Measurements from ENCODE around the gene APLP1. TPM values are rescaled to one million over a fixed set of nuclear protein-coding genes. Genes with fewer than 3 reads are reported as not detected.
A peak's percentile ranks its signal among the peaks of the same experiment; 100 is the strongest.

APLP1 gene
- total RNA-seq, 6 experiments from 2014 or later: 24.3 to 39.7 (median 38.1) TPM

DNA sequence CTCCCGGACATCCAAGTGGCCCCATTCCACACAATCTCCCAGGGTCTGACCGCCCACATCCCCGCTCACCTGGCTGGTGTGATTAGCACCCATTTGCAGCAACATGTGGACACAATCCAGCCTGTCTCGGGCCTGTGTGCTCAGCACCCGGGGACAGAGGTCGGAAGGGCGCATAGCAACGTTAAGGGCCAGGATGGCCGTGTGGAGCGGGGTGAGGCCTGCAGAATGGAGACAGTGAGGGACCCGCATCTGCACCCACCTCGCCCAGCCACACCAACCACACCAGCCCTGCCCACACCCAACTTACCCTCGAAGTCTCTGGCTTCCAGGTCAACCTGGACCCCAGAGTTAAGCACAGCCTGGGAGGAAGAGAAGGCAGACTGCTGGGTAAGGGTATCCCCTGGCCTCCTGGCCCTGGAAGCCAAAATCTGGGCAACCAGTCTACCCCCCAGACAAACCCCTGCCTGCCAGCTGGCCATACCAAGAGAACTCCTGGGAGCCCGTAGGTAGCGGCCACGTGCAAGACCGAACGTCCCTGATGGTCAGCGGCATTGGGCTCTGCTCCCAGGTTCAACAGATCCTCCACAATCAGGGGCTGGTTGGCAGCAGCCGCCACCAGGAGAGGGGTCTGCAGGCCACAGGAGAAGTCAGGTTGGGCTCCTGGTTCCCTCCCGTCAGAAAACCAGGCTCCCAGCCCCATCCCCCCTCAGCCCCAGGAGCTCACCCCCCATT, 27.7 kb downstream of the APLP1 start:
- H3K4me1 Mint-ChIP-seq (ENCODE audit: low read depth): peaks cover 15% of the 10 kb centered on the region
- H3K36me3 Mint-ChIP-seq (ENCODE audit: low read depth): peaks cover 11% of the 10 kb centered on the region
- DNase-seq: no peak
- TF ChIP-seq, protein P1, sequence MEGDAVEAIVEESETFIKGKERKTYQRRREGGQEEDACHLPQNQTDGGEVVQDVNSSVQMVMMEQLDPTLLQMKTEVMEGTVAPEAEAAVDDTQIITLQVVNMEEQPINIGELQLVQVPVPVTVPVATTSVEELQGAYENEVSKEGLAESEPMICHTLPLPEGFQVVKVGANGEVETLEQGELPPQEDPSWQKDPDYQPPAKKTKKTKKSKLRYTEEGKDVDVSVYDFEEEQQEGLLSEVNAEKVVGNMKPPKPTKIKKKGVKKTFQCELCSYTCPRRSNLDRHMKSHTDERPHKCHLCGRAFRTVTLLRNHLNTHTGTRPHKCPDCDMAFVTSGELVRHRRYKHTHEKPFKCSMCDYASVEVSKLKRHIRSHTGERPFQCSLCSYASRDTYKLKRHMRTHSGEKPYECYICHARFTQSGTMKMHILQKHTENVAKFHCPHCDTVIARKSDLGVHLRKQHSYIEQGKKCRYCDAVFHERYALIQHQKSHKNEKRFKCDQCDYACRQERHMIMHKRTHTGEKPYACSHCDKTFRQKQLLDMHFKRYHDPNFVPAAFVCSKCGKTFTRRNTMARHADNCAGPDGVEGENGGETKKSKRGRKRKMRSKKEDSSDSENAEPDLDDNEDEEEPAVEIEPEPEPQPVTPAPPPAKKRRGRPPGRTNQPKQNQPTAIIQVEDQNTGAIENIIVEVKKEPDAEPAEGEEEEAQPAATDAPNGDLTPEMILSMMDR (IDR thresholded peaks at IDR 0.05): no peak
- H3K4me3 Mint-ChIP-seq: no peak overlapping the region
- no peaks in the 10 kb centered on the region; the same call in 1 of the 2 replicates for H3K27me3 Mint-ChIP-seq (ENCODE audit: insufficient read depth)
- no peak overlapping the region for H3K27ac Mint-ChIP-seq
- no peaks in the 10 kb centered on the region for H3K9me3 Mint-ChIP-seq

DNA sequence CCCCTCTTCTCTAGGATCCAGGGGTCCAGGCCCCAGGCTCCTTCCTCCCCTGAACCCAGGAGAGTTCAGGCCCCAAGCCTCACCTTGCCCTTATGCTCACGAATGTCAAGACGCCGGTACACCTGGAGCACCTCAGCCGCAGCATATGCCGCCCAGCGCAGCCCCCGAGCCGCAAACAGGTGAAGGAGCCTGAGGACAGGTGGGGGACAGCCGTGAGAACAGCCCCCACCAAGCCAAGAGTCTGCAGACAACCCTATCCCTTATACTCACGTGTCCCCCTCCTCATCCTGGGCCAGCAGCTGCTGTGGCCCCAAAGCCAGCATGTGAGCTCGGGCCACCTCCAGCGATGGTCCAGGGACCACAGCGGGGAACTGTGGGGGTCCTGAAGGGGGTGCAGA, 28.3 kb downstream of the APLP1 start:
- H3K27ac Mint-ChIP-seq: no peak overlapping the region
- H3K9me3 Mint-ChIP-seq: no peaks in the 10 kb centered on the region
- H3K27me3 Mint-ChIP-seq (ENCODE audit: insufficient read depth): no peaks in the 10 kb centered on the region; the same call in 1 of the 2 replicates
- peaks cover 21% of the 10 kb centered on the region for H3K4me1 Mint-ChIP-seq (ENCODE audit: low read depth)
- TF ChIP-seq, protein P1 (IDR thresholded peaks at IDR 0.05): no peak
- no peak for DNase-seq
- H3K36me3 Mint-ChIP-seq (ENCODE audit: low read depth): peaks cover 11% of the 10 kb centered on the region
- H3K4me3 Mint-ChIP-seq: no peak overlapping the region

DNA sequence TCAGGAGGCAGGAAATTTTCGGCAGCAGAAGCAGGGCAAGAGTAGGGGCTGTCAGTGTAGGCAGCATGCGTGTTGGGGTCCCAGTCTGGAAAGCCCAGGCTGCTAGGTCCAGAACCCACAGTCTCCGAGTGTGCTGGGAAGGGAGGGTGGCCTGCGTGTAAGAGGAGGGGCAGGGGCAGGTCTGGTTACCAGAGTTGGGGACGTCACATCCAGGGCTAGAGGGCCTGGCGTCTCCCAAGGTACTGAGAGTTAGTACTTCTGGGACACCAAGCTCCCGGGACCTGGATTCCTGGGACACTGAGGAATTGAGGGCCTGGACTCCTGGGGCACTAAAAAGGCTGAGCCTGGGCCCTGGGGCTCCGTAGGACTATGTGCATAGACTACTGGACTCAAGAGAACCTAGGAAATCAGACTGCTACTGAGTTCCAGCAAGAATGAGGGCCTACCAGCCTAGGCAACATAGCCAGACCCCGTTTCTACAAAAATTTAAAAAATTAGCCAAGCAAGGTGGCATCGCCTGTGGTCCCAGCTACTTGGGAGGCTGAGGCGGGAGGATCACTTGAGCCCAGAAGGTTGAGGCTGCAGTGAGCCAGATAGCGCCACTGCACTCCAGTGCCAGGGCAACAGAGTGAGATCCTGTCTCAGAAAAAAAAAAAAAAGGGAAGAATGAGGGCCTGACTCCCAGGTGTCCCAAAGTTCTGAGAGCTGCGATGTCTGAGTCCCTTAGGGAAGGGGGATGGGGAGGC, 29.5 kb downstream of the APLP1 start:
- no peak for DNase-seq
- Mint-ChIP-seq H3K36me3 (ENCODE audit: low read depth) (peaks cover 5% of the 10 kb centered on the region; the same call in 1 of the 2 replicates), H3K4me1 (ENCODE audit: low read depth) (peaks cover 32% of the 10 kb centered on the region), H3K4me3 (peak overlapping the region; percentile 95), H3K27me3 (ENCODE audit: insufficient read depth) (no peaks in the 10 kb centered on the region; the same call in none of the 2 replicates), H3K27ac (no peak overlapping the region), H3K9me3 (no peaks in the 10 kb centered on the region)
- TF ChIP-seq, protein P1 (IDR thresholded peaks at IDR 0.05): no peak

DNA sequence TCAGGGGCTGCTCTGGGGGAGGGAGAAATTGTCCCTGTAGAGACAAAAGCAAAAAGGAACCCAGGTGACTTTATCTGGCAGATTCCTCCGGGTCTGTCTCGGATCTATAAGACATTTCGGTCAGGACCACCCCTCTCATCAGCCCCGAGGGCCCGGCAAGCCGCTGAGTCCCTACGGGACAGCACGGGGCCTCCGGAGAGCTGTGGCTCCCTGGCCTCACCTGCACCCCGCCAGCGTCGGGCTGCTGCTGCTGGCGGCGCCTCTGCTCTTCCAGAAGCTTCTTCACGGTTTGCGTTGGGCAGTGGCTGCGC, 30.1 kb downstream of the APLP1 start:
- Mint-ChIP-seq H3K4me3 (peak overlapping the region; percentile 95), H3K27ac (peak overlapping the region; percentile 90), H3K36me3 (ENCODE audit: low read depth) (no peaks in the 10 kb centered on the region), H3K27me3 (ENCODE audit: insufficient read depth) (peaks cover 2% of the 10 kb centered on the region; the same call in 1 of the 2 replicates), H3K4me1 (ENCODE audit: low read depth) (peaks cover 33% of the 10 kb centered on the region), H3K9me3 (no peaks in the 10 kb centered on the region)
- DNase-seq: no peak
- TF ChIP-seq, protein P1 (IDR thresholded peaks at IDR 0.05): no peak

DNA sequence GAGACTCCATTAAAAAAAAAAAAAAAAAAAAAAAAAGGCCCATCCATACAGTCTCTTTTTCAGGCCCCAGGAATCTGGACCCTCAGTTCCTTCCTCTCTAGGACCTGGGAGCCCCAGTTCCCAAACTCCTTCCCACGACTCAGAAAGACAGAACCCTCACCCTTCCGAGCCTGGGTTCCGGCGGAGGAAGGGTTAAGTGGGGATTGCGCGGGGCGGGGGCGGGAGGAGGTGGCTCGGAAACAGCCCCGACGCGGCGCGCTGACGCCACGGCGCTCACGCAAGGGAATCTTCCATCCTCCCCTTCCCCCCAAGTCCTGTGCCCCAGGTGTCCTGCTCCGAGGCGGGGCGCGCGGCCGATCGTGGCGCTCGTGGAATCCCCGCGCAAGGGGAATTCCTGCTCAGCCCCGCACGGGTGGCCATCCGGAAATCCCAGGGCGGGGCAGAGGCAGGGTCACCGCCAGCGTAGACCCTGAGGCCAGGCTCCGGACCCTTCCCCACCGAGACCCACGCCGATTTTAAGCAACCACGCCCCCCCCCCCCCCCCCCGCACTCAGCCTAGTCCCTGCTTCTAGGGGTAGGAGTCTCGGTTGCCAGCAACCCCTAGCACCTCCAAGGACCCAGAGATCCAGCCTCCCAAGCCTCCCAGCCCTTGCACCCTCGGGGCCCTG, 31.3 kb downstream of the APLP1 start:
- H3K4me3 Mint-ChIP-seq: peak overlapping the region; percentile 95
- peak overlapping the region; percentile 90 for H3K27ac Mint-ChIP-seq
- TF ChIP-seq, protein P1 (IDR thresholded peaks at IDR 0.05): no peak
- peaks cover 43% of the 10 kb centered on the region for H3K4me1 Mint-ChIP-seq (ENCODE audit: low read depth)
- H3K9me3 Mint-ChIP-seq: no peaks in the 10 kb centered on the region
- no peaks in the 10 kb centered on the region for H3K36me3 Mint-ChIP-seq (ENCODE audit: low read depth)
- peaks cover 2% of the 10 kb centered on the region; the same call in 1 of the 2 replicates for H3K27me3 Mint-ChIP-seq (ENCODE audit: insufficient read depth)
- DNase-seq: peak; percentile 41
